GM19035 (cell line): ENCODE measurements around the gene CELF1.

ENCODE experiments used
- ATAC-seq: cut with Tn5 transposase; IDR thresholded peaks from one replicate; pipeline ENCODE4 v1.9.1; 2021; ENCODE audit not compliant: unreplicated experiment

CELF1 gene

DNA sequence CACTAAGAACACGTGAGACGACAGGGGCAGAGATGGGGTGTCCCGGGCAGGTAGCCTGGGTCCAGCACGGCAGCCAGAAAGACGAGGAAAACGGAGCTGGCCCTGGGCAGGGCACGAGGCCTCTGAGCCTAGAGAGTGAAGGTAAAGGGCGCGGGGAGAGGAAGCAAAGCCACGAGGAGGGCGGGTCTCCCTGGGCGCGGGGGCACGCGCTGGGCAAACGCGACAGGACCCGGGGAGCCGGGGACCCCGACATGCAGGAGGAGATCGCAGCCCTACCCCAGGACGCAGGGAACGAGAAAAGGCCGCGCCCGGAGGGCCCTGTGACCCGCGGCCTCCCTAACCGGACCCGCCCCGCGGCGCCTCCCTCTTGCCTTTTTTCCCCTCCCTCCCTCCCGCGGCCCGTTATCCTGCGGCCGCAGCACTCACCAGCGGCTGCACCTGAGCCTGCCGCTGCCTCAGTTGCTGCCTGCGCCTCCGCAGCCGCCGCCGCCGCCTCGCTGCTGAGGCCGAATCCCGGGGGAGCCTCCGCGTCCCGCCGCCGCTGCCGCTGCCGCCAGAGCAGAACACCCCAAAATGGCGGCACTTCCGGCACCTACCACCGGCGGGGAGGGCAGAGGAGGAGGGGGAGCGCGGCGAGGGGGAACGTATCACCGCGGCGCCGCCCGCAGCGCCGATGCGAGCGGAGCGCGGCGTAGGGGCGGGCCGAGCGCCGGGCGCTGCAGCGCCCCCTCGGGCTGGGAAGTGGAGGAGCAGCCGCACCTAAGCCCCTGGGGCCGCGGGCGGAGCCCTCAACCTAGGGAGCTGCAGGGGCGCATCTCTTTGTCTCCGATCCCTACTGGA lies at the start of gene CELF1:
Gene CELF1 (minus strand): TSS at position 567 of the 840 bp plus-strand sequence. CDS start 53,609 bp downstream, outside the sequence.
- ATAC-seq, result peak; percentile 92

DNA sequence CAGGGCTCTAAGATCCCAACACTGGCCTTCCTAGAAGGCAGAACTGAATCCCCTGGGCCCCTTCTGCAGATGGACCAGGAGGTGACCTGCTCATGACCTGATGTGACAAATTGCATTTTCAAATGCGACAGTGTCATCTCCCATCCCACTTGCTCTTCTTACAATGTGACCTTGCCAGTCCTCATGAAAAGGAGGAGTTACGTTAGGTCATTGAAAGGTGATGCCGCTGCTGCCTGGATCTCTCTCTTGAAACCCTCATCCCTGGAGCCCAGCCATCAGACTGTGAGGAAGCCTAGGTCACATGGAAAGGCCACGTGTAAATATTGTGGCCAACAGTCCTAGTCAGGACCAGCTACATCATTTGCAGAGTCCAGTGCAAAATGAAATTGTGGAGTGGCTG lies 47.0 kb upstream of the CELF1 start:
- ATAC-seq, result no peak

DNA sequence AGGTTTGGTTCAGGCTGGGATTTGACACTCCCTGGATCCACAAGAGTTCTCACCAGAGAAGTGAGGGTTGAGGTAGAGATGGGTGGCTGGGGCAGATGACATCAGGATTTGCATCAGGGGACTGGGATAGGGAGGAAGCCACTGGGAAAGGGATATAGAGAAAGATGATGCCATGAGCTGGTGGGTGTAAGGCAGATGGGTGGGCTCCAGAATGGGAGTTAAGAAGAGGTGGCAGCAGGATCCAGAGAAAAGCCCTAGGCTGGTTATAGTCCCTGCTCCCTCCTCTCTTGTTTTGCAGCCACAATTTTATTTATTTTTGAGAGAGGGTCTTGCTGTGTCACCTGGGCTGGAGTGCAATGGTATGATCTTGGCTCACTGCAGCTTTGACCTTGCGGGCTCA lies 43.0 kb upstream of the CELF1 start:
- ATAC-seq, result no peak

DNA sequence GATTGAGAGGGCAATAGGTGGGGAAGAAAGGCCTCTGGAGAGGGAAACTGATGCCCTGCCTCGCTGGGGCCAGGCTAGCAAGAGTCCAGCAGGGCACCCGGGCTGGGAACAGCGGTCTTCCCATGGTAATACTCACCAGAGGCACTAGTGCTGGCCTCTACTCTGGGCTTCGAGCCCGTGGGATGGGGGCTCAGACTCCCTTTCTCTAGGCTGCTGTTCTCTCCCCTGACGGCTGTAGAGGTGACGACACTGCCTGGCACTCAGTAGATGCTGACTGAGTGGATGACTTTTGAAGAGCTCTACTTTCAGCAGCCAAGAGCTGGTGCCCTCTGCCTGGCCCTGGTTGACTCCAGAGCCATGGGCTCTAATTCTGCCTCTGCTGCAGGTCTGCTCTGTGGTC lies 42.1 kb upstream of the CELF1 start:
- ATAC-seq, result no peak

DNA sequence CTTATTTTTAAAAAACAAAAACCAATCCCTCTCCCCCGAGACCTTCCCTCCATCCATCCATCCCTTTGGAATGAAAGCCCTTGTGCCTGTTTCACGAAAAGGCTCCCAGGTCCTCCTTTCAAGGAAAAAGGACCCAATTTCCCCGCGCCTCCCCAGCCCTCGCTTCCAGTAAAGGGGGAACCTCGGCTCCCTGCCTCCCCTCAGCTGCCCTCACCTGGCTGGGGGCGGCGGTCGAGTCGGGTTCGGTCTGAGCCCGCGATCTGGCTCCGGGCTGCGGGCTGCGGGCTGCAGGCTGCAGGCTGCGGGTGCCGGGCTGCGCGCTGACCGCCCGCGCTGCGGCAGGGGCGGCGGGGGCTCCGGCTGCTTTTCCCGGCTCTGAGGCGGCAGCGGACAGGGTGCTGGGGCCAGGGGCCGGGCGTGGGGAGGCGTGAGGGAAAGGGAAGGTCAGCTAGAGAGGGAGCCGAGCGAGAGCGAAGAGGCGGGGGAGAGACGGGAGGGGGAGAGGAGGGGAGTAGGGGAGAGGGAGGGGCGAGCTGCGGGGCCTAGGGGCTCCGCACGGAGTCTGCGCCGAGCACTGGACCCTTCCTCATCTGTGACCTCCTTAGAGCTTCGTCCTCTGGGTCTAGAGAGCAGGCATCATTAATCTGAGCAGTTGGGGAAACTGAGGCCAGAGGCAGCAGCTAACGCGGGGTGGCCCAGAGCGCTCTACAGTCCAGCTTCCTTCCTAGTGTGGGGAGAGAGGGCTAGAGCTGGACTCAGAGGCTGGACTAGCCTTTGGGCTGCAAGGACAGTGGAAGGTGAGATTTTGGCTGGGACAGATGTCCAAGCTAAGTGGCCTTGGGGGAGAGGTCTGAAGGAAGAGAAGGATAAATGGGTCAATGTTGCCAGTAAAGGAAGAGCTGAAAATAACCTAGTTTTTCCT lies 41.3 kb upstream of the CELF1 start, which contains the start of gene C1QTNF4:
Gene C1QTNF4 (minus strand): TSS at position 478 of the 922 bp plus-strand sequence. CDS start 3,601 bp downstream, outside the sequence.
- no peak for ATAC-seq

DNA sequence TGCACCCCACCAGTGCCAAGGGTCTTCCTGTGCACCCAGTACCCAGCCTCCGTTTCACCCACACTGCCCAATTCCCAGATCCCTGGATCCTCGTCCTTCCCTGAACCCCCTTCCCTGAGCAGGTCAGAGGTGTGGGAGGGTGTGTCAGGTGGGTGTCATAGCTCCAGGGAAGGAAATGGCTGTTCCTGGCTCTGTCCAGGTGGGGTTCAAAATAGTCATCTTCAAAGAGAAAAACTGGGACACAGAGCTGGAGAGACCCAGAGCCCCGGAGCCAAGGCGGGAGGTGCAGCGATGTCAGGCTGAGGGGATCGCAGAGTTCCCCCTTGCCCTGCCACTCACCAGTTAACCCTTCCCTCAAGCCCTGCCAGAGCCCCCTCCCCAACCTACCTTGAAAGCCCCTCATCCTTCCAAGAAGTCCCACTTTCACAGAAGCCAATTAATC lies 40.6 kb upstream of the CELF1 start:
- no peak for ATAC-seq

DNA sequence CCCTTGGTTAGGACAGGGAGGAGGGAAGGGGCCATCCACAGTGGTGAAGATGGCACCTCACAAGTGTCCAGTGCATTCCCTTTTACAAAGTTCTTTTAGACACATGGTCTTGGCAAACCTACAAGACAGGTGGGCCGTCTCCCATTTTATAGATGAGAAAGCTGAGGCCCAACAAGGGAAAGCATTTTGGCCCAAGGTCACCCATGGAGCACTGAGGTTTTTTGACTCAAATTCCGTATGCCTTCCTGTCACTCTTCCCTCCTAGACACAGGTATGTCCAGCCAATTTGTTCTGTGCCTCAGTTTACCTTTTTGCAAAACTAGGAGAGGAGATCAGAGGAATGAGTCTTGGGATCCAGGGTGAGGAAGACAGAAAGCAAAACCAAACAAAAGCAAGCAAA lies 40.0 kb upstream of the CELF1 start:
- ATAC-seq, result no peak

DNA sequence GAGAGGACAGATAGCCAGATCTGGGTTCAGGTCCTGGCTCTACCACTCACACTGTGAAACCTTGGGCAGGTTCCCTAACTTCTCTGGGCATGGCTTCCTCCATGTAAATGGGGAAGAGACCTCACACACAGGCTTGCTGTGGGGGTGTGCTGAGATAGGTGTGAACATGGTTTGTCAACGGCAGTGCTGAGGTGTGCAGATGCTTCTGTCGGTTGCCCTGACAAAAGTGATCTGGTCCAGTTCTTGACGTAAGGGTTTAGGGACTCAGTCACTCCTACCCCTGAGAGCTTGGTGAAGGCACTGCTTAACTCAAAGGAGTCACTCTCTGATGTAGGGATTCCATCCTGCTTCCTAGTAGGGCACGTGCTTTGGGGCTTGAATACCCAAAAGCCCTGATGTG lies 39.3 kb upstream of the CELF1 start:
- no peak for ATAC-seq

DNA sequence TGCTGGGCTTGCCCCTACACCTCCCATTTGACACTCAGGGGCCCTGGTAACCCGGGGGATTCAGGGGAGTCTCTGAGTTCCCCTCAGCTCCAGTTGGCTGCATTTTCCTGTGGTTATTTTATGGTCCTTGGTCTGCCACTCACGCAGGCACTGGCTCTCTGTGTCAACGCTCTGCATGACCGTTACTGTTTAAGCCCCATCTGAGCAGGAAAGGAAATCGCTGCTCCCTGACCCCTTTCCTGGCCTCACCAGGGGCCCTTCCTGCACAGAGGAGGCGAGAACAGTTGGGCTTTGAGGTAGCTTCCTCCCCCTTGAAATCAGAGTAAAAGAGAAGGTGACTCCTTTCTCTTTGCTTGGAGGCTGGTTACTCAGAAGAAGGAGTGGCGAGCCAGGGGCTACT lies 38.8 kb upstream of the CELF1 start:
- ATAC-seq, result no peak

DNA sequence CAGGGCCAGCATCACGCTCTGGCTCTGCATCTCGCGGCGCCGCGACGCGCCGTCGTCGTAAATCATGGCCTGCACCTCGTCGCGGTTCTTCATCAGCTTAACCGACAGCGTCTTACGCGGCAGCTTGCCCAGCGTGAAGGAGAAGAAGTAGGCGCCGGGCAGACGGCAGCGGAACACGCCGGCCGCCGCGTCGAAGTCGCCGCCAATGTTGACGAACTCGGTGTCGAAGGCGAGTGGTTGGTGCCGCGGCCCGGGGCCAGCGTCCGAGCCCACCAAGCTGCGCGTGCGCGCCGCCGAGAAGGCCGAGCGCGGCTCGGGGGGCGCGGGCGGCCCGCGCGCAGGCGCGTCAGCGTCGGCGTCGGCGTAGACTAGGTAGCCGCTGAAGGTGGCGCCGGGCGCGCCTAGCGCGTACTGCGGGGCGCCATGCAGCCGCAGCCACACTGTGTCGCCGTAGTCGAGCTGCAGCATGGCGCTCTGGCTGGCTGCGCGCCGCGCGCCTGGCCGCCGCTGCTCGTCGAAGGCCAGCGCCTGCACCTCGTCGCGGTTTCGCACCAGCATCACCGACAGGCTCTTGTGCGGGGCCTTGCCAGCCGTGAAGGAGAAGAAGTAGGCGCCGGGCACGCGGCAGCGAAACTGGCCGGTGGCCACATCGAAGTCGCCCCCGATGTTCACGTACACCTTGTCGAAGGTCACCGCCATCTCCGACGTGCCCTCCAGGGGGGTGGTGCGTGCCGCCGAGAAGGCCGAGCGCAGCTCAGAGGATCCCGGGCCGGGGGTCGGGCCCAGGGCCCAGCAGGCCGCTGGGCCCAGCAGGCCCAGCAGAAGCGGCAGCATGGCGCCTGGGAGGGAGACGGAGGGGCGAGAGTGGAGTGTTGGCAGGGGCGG lies 37.3 kb upstream of the CELF1 start:
- ATAC-seq, result no peak

DNA sequence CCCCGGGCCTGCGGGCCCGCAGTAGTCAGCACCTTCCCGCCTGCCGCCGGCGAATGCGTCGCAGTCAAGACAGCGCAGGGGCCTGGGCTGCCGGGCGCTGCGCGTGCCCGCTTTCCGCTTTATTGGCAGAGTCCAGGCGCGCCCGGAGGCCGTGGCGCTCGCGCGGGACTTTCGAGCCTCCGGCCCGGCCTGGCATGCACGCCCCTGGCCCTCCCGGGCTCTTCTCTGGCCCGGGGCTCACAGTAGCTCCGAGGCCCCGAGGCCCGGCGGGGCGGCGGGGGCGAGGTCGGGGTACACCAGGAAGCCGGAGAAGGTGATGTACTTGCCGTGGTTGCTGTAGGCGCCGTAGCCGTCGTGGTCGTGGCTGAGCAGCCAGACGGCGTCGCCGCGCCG lies 36.6 kb upstream of the CELF1 start:
- no peak for ATAC-seq

DNA sequence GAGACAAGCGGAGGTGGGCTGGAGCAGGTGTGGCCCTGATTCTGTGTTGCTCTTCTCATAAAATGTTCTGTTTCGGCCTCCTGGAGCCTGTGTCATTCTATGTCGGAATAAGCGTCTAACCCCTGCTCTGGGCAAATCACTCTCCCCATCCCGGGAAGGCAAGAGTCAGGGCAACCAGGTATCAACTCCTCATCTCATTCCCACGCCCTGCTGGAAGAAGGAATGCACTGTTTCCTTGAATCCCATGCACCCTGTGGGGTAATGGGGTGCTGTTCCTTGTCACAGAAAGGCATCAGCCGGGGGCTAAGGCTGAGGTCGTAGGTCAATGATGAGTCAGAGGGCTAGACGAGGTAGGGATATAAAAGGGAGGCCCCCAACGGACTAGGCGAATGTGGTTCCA lies 36.2 kb upstream of the CELF1 start:
- no peak for ATAC-seq

DNA sequence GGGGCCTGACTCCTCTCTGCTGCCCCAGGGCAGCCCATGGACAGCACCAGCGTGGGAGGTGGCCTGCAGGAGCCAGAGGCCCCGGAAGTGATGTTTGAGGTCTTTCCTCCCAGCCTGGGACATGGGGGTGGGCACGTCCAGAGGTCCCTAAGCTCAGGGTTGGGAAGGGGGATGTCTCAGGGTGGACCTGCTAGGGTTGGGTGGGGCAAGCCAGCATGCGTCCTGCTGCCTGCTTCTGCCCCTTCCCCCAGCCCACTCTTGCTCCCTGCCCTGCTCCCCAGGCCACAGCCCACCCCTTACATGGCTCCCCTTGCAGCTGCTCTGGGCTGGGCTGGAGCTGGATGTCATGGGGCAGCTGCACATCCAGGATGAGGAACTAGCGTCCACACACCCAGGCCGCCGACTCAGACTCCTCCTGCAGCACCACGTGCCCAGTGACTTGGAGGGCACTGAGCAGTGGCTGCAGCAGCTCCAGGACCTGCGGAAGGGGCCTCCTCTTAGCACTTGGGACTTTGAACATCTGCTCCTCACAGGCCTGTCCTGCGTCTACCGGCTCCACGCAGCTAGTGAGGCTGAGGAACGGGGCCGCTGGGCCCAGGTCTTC lies 34.9 kb upstream of the CELF1 start:
- ATAC-seq, result no peak

DNA sequence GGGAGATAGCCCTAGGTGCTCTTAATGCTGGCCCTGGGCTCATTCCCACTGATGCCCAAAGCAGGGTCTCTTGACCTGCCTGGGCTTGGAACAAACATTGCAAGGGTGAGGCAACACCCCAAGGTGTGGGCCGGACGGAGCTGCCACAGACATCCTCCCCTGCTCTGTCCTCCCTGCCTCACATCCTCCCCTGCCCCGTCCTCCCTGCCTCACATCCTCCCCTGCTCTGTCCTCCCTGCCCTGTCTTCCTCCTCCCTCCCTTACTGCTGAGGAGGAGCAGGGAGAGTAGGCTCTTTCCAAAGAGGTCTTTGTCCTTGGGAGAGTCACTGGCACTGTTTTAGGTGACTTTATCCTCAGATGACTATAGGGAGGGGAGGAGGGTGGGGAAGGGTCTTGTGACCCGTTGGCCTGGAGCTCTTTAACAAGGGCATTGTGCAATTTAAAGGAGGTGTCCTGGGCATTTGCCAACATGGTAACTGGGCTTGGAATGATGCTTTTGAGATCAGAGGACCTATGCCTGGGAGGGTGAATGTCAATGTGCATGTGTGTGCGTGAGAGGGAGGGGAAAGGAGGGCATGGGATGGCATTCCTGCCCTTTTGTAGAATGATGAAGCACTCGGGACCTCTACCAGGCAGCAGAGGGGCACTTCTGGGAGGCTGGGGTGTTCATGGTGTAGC lies 34.2 kb upstream of the CELF1 start:
- no peak for ATAC-seq

DNA sequence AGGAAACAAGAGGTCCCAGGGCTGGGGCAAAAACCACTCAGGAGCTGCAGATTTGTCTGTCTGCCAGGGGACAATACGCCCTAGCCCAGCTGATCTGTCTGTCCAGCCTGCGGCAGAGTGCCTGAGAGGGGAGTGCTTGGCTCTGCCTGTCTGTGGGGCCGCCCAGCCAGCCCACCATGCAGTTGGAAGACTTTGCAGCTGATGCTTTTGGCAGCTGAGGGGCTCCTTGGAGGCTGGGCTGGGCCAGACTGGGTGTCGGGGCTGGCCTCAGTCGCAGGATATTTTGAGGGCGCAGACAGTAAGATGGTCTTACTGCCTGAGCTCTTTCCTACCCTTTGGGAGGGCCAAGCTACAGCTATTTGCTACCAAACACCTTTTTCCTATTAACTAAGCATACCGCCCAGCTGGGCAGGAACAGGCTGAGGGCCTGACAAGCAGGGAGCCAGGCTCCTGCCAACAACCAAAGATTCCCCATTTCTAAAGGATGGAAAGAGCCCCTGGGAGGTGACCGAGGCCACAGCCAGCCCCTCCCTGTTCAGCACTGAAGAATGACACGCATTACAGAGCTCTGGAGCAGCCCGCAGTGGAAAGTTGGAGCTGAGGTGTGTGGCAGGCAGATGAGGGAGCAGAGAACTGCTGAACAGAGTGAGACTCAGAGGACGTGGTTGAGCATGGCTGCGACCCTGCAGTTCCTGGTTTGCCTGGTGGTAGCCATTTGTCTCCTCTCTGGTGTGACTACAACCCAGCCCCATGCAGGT lies 33.3 kb upstream of the CELF1 start, which contains the start of gene FAM180B:
Gene FAM180B (plus strand): TSS at position 581 of the 758 bp plus-strand sequence. CDS start 91 bp downstream, at position 672.
- ATAC-seq, result no peak

DNA sequence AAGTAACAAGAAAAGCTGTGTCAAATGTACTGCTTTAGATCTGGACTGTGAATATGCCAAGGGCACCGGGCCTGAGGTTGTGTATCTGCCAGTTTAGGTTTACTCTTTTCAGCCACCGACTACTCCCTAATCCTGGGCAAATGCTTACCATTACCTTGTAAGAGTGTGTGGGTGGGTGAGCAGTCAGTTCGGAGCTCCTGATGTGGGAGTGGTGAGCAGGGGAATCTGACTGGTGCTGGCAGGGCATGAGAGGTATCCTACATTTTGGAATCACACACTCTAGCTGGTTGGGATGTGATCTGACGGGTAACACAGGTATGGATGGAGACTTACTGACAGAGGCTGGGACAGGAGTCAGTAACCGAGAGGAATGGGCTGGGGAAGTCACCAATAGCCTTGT lies 30.9 kb upstream of the CELF1 start:
- ATAC-seq, result no peak

DNA sequence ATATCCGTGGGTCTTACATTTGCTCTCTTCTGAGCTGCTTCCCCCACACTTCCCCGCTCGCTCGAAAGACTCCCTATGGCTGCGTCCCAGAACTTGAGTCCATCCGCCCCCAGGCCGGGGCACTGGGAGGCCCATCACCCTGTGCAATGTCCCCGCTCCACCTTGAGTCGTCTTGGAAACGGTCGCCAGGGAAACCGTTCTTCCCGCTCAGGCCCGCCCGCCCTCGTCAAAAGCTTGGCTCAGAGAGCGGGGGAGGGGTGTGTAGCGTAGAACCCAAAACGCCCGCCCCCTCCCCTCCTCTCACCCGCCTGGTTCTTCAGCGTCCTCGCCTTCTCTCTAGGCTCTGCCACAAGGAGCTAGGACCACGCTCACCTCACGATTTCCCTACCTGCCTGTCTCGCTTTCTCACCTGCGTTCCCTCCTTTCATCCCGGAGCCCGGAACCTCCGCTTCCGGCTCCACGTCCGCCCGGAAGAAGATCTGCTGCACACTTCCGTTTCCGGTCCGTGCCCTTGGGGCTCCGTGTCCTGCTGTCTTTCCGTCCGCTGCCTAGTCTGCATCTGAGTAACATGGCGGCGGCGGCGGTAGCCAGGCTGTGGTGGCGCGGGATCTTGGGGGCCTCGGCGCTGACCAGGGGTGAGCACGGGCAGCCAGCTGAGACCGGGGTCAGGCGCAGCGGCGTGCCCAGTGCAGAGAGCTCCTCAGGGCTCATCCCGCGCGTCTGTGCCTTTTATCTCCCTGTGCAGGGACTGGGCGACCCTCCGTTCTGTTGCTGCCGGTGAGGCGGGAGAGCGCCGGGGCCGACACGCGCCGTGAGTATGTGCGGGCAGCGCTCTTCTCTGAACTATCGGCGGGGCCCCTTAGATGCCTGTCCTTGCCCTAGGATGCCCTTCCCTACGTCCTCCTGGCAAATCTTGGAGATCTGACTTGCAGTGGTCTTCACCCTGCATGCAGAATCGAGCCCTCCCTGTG lies 25.9 kb upstream of the CELF1 start, which contains the start of the genes KBTBD4 and NDUFS3:
Gene KBTBD4 (minus strand): TSS at position 447 of the 971 bp plus-strand sequence. CDS start 19 bp downstream, at position 428.
Gene NDUFS3 (plus strand): TSS at position 551 of the 971 bp plus-strand sequence. CDS start 18 bp downstream, at position 569.
- ATAC-seq, result peak; percentile 95
